ENCODE results near the gene TNFAIP2. TPM values are rescaled to one million over a fixed set of nuclear protein-coding genes. Genes with fewer than 3 reads are reported as not detected.

Gene TNFAIP2
- total and polyA plus RNA-seq, 2 donors (not counting 3 experiments of a cell fraction or from before 2014, with no cell fraction given), result 31.6 to 42.7 TPM

DNA sequence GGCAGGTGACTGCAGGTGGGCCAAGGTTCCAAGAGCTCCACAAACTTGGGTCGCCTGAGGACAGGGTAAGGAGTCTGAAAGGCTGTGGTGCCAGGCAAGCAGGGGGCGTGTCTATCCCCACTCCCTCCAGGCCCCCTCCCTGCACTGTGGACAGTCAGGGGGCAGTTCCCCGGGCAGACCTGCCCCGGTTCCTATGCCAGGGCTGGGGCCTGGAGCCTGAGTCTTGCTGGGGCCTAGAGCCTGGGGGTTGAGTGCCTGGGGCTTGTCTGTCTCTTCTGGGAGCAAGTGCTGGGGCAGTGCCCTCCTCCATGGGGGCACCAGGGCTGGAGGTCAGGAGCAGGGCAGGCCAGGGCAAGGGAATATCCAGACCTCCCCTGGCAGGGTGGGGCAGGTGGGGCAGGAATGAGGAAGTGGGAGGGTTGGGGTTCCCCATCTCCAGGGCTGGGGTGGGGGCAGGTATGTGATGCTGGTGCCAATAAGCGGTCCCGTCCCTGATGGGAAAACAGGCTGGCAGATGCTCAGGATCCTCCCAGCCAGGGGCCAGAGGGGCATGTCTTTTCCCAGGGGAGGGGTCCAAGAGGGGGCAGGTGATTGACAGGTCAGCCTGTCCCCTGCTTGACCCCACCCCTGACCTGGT, 11.9 kb upstream of the TNFAIP2 start:
- no peaks in the 10 kb centered on the region for H3K36me3 ChIP-seq (ENCODE audit: control insufficient read depth in 2 of 2, extremely low read depth in 1 of 2, insufficient read depth in 2 of 2, low read length in 2 of 2)
- H3K9ac ChIP-seq (replicated peaks; ENCODE audit: extremely low read depth, insufficient read depth, low read length), result no peak overlapping the region
- TF ChIP-seq EZH2 (IDR thresholded peaks at IDR 0.05; ENCODE audit: borderline replicate concordance, low read depth, low read length, severe bottlenecking) (no peak), MYC (IDR thresholded peaks at IDR 0.05; ENCODE audit: low read depth, low read length) (no peak), FOS (IDR thresholded peaks at IDR 0.05; ENCODE audit: borderline replicate concordance, insufficient read depth, low read length) (no peak), POLR2AphosphoS5 (IDR thresholded peaks at IDR 0.05; ENCODE audit: insufficient read depth, low read depth, low read length) (no peak), JUN (IDR thresholded peaks at IDR 0.05; ENCODE audit: borderline replicate concordance, insufficient read depth, insufficient read length, low read depth) (no peak), GATA2 (IDR thresholded peaks at IDR 0.05; ENCODE audit: insufficient read depth, insufficient read length, low read depth, low read length) (no peak), POLR2A (IDR thresholded peaks at IDR 0.05; ENCODE audit: low read depth, low read length) (no peak)
- TF ChIP-seq, protein P1, sequence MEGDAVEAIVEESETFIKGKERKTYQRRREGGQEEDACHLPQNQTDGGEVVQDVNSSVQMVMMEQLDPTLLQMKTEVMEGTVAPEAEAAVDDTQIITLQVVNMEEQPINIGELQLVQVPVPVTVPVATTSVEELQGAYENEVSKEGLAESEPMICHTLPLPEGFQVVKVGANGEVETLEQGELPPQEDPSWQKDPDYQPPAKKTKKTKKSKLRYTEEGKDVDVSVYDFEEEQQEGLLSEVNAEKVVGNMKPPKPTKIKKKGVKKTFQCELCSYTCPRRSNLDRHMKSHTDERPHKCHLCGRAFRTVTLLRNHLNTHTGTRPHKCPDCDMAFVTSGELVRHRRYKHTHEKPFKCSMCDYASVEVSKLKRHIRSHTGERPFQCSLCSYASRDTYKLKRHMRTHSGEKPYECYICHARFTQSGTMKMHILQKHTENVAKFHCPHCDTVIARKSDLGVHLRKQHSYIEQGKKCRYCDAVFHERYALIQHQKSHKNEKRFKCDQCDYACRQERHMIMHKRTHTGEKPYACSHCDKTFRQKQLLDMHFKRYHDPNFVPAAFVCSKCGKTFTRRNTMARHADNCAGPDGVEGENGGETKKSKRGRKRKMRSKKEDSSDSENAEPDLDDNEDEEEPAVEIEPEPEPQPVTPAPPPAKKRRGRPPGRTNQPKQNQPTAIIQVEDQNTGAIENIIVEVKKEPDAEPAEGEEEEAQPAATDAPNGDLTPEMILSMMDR (IDR thresholded peaks at IDR 0.05; ENCODE audit: extremely low read depth in 1 of 2, insufficient read depth in 1 of 2, low read depth in 1 of 2, low read length in 2 of 2), result no peak
- TF ChIP-seq, protein P2, sequence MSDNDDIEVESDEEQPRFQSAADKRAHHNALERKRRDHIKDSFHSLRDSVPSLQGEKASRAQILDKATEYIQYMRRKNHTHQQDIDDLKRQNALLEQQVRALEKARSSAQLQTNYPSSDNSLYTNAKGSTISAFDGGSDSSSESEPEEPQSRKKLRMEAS (IDR thresholded peaks at IDR 0.05; ENCODE audit: insufficient read depth, insufficient read length), result no peak
- POLR2A ChIA-PET, result no interaction called here
- H2AFZ ChIP-seq (ENCODE audit: low read depth, low read length), result no peak overlapping the region
- H3K4me1 ChIP-seq (ENCODE audit: control insufficient read depth, extremely low read depth, insufficient read depth, low read length), result peaks cover 6% of the 10 kb centered on the region
- no peaks in the 10 kb centered on the region for H3K9me1 ChIP-seq (replicated peaks; ENCODE audit: control insufficient read depth, extremely low read depth, insufficient read depth, low read length)
- dilution Hi-C loops (cut with MboI; ENCODE audit: extremely low pct_ligation_motif_present, low sequenced_read_pairs) (no loop called here), intact Hi-C loops (cut with micrococcal nuclease) (no loop called here)
- FAIRE-seq, result no peak
- H3K27ac ChIP-seq (ENCODE audit: insufficient read depth, low read depth, low read length), result no peak overlapping the region
- H3K4me2 ChIP-seq (ENCODE audit: insufficient read depth, low read length), result no peak overlapping the region
- H4K20me1 ChIP-seq (replicated peaks; ENCODE audit: control insufficient read depth, extremely low read depth, insufficient read depth, low read length), result no peaks in the 10 kb centered on the region
- DNase-seq (ENCODE audit: low read depth, low spot score), result no peak
- CTCF ChIA-PET, result no interaction called here
- no peaks in the 10 kb centered on the region for H3K9me3 ChIP-seq (replicated peaks; ENCODE audit: control insufficient read depth, insufficient read depth, low read length)
- no TSS peak for BruUV-seq (replicated peaks)
- H3K27me3 ChIP-seq (ENCODE audit: control insufficient read depth in 2 of 2, insufficient read depth in 2 of 2, low read length in 2 of 2), result no peaks in the 10 kb centered on the region
- no peaks in the 10 kb centered on the region for H3K79me2 ChIP-seq (ENCODE audit: control insufficient read depth, insufficient read depth, low read length)
- H3K4me3 ChIP-seq (replicated peaks in 1 of 3; ENCODE audit: insufficient read depth in 1 of 3, low read depth in 1 of 3, low read length in 3 of 3), result no peak overlapping the region
